CD4-positive, alpha-beta T cell (primary cell): ENCODE results near the gene FBXW11. TPM values are rescaled to one million over a fixed set of nuclear protein-coding genes. Genes with fewer than 3 reads are reported as not detected.

Source experiments
- ATAC-seq: fragments of 200-7000 bp; cut with Tn5 transposase; one replicate; pipeline ENCODE4 v1.10.0; 2022; ENCODE audit warnings: mild to moderate bottlenecking; ENCODE audit not compliant: poor library complexity
- CTCF ChIA-PET: fragments of 350-600 bp; sonication (Branson Sonifier 250); formaldehyde crosslinking; loops from one replicate; lab custom pipeline; 2021; ENCODE audit warnings: antibody characterized with exemption, inconsistent platforms; lab: Charles Lee
- POLR2A ChIA-PET: fragments of 350-600 bp; sonication (Branson Sonifier 250); formaldehyde crosslinking; loops from one replicate; lab custom pipeline; 2021; ENCODE audit warnings: antibody characterized with exemption, inconsistent platforms; lab: Charles Lee
- DNase-seq, 14 experiments: peaks; one replicate each; pipeline ENCODE4 v3.0.0-alpha.2; 2013 to 2020; ENCODE audit warnings: mixed read lengths in 2 of 14
- H3K27ac ChIP-seq, 2 donors: one replicate each; pipeline versions ENCODE4 v1.5.1 to v1.7.0; 2013; ENCODE audit warnings: low read length in 2 of 2, low read depth in 1 of 2, mild to moderate bottlenecking in 1 of 2
- H3K27me3 ChIP-seq, 2 experiments: 1 replicate in 1 of 2; 2 replicates in 1 of 2; pipeline versions ENCODE4 v1.6.1 to v1.7.0; 2013; ENCODE audit warnings: low read length in 2 of 2, control low read depth in 1 of 2, mild to moderate bottlenecking in 1 of 2, moderate library complexity in 1 of 2; ENCODE audit not compliant: insufficient read depth in 2 of 2, control insufficient read depth in 1 of 2
- H3K36me3 ChIP-seq: one replicate; pipeline ENCODE4 v1.6.1; 2013; ENCODE audit warnings: low read length, control low read depth; ENCODE audit not compliant: insufficient read depth
- H3K4me1 ChIP-seq: one replicate; pipeline ENCODE4 v1.6.1; 2013; ENCODE audit warnings: low read length, control low read depth; ENCODE audit not compliant: insufficient read depth
- H3K4me3 ChIP-seq: one replicate; pipeline ENCODE4 v1.5.1; 2013; ENCODE audit warnings: mild to moderate bottlenecking, low read length, moderate library complexity
- H3K9me3 ChIP-seq, 2 experiments: 1 replicate in 1 of 2; 2 replicates in 1 of 2; pipeline versions ENCODE4 v1.6.1 to v1.7.0; 2013; ENCODE audit warnings: low read length in 2 of 2, mild to moderate bottlenecking in 2 of 2, control low read depth in 1 of 2, moderate library complexity in 1 of 2; ENCODE audit not compliant: control insufficient read depth in 1 of 2, insufficient read depth in 1 of 2
- H3K27ac Mint-ChIP-seq: one replicate; pipeline ENCODE4 v1.8.0; 2020; ENCODE audit warnings: mixed read lengths
- H3K27me3 Mint-ChIP-seq: one replicate; pipeline ENCODE4 v1.8.0; 2021; ENCODE audit warnings: mixed read lengths
- H3K36me3 Mint-ChIP-seq: one replicate; pipeline ENCODE4 v1.8.0; 2021; ENCODE audit warnings: low read depth, mixed read lengths
- H3K4me1 Mint-ChIP-seq: one replicate; pipeline ENCODE4 v1.8.0; 2021; ENCODE audit warnings: low read depth, mixed read lengths
- H3K4me3 Mint-ChIP-seq: one replicate; pipeline ENCODE4 v1.8.0; 2020; ENCODE audit warnings: mild to moderate bottlenecking, mixed read lengths
- H3K9me3 Mint-ChIP-seq: one replicate; pipeline ENCODE4 v1.8.0; 2020; ENCODE audit warnings: mixed read lengths
- CTCF ChIP-seq: fragments of 200-600 bp; IDR thresholded peaks from one replicate; pipeline ENCODE4 v1.8.0; 2022; ENCODE audit warnings: antibody characterized with exemption, mild to moderate bottlenecking
- intact Hi-C, 2 experiments: fragments of 100-400 bp; cut with DNase I in 1 of 2; cut with micrococcal nuclease in 1 of 2; formaldehyde crosslinking; loops; one replicate each; pipeline versions ENCODE4 v1.15.1 to v1.9.0; 2023 to 2025; cut with DNase I, micrococcal nuclease
- total RNA-seq, 174 experiments: library from RNA in 2 of 174; stranded (reverse) in 2 of 174; gene quantifications; one replicate each; pipeline ENCODE4 v1.2.3 and lab custom pipeline; 2021 to 2026

Gene FBXW11
- total RNA-seq, 2 experiments from 2014 or later: 20.9 to 24.0 TPM

- POLR2A ChIA-PET: interaction anchor here (1.3 kb wide), 1 partner anchor 13 kb away, joined by 3 read pairs; no protein-coding TSS in a partner anchor
Measured at GRCh38 chr5:171899792-171900191, 106.6 kb downstream of the FBXW11 start.

GRCh38 chr5:171898879-171899278 is 107.6 kb downstream of the FBXW11 start:
- TF ChIP-seq CTCF: no peak
- H3K27me3 Mint-ChIP-seq: no peaks in the 10 kb centered on the region
- POLR2A ChIA-PET: interaction anchor here (1.3 kb wide), 1 partner anchor 13 kb away, joined by 3 read pairs; no protein-coding TSS in a partner anchor
- no peak overlapping the region for H3K27ac Mint-ChIP-seq
- DNase-seq: no peak
- H3K4me1 Mint-ChIP-seq: peaks cover 40% of the 10 kb centered on the region
- H3K9me3 ChIP-seq: no peaks in the 10 kb centered on the region
- H3K36me3 Mint-ChIP-seq: peaks cover 76% of the 10 kb centered on the region
- H3K27ac ChIP-seq: no peak overlapping the region
- H3K4me1 ChIP-seq: peaks cover 2% of the 10 kb centered on the region
- CTCF ChIA-PET: no interaction called here
- ATAC-seq: no peak
- H3K4me3 Mint-ChIP-seq: no peak overlapping the region
- H3K27me3 ChIP-seq: no peaks in the 10 kb centered on the region
- H3K36me3 ChIP-seq: peaks cover 22% of the 10 kb centered on the region
- intact Hi-C loops: no loop called here
- no peaks in the 10 kb centered on the region for H3K9me3 Mint-ChIP-seq
- H3K4me3 ChIP-seq: no peak overlapping the region

More at GRCh38 chr5:171899792-171900191, 106.6 kb downstream of the FBXW11 start:
- Mint-ChIP-seq H3K27ac (no peak overlapping the region), H3K4me3 (no peak overlapping the region), H3K27me3 (no peaks in the 10 kb centered on the region), H3K36me3 (peaks cover 70% of the 10 kb centered on the region), H3K4me1 (peaks cover 42% of the 10 kb centered on the region), H3K9me3 (no peaks in the 10 kb centered on the region)
- Histone ChIP-seq H3K27ac (no peak overlapping the region), H3K36me3 (peaks cover 22% of the 10 kb centered on the region), H3K4me3 (no peak overlapping the region), H3K4me1 (peaks cover 2% of the 10 kb centered on the region), H3K9me3 (no peaks in the 10 kb centered on the region), H3K27me3 (no peaks in the 10 kb centered on the region)
- no peak for TF ChIP-seq CTCF
- no peak for DNase-seq
- no peak for ATAC-seq
- intact Hi-C loops: no loop called here
- CTCF ChIA-PET: no interaction called here

GRCh38 chr5:171898386-171898785 is 108.1 kb downstream of the FBXW11 start:
- CTCF ChIA-PET: no interaction called here
- no peak overlapping the region for H3K27ac Mint-ChIP-seq

More at GRCh38 chr5:171898386-171898785, 108.1 kb downstream of the FBXW11 start:
- H3K36me3 ChIP-seq: peaks cover 22% of the 10 kb centered on the region
- TF ChIP-seq CTCF: no peak
- no peak overlapping the region for H3K27ac ChIP-seq
- Mint-ChIP-seq H3K36me3 (peaks cover 77% of the 10 kb centered on the region), H3K4me1 (peaks cover 35% of the 10 kb centered on the region), H3K27me3 (no peaks in the 10 kb centered on the region), H3K9me3 (no peaks in the 10 kb centered on the region), H3K4me3 (no peak overlapping the region)
- H3K27me3 ChIP-seq: no peaks in the 10 kb centered on the region
- peaks cover 2% of the 10 kb centered on the region for H3K4me1 ChIP-seq
- intact Hi-C loops: no loop called here
- POLR2A ChIA-PET: no interaction called here
- no peak overlapping the region for H3K4me3 ChIP-seq
- DNase-seq: no peak
- no peak for ATAC-seq
- no peaks in the 10 kb centered on the region for H3K9me3 ChIP-seq
